SKM-1 (cell line): Measurements from ENCODE around the gene NDFIP2.
"Not testable (repeated sequence)": the region's sequence is repeated elsewhere in the genome, so short reads cannot be mapped to it uniquely, and the experiment has no call there.

Source experiments
- DNase-seq: peaks from one replicate; lab custom pipeline; 2025; ENCODE audit not compliant: unreplicated experiment; lab: John Stamatoyannopoulos, UW

The NDFIP2 gene

DNA sequence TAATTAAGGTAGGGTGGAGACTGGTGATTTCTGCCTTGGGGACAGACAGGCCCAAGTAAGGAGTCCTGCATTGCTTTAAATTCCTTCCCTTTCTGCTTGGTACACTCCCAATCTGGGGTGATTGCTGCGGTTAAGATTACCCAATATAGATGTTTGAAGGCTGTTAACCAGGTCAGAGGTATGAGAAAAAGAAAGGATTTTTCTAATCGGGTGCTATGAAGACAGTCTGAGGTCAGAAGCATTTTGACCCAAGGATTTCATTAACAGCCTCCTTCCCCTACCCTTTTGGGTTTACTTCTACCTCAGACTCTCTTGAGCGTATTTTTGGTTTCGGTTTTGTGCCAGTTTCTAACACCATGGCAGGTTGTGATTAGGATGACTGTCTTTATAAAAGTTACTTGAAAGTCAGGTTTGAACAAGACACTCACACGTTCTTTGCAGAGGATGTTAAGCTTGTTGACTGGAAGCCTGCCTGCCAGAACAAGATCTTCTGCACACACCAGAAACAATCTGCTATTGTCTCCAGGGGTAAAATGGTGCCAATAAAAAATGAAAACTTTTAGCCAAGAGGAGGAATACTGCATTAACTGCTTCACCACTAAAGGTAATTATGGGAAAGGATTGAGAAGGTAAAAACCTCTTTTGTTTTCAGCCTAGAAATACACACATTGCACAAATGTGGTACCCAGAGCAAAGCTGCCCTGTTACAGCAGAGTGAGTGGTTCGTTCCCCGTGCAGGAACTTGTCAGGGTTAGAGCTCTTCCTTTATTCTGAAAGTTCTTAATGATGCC, 108.8 kb downstream of the NDFIP2 start:
- peak; percentile 3 for DNase-seq

DNA sequence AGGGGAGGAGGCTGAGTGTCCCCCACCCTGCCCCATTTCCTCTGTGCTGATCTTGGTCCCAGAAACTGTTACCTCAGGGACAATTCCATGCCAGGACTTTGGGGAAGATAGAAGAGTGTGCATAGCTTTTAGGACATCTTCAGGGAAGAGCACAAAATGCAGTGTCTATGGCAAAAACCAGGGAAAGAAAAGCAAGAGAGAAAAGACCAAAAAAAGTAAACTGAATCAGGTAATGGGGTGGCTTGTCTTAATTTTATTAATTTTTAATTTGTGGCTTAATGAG, 109.4 kb downstream of the NDFIP2 start:
- DNase-seq, result no peak

DNA sequence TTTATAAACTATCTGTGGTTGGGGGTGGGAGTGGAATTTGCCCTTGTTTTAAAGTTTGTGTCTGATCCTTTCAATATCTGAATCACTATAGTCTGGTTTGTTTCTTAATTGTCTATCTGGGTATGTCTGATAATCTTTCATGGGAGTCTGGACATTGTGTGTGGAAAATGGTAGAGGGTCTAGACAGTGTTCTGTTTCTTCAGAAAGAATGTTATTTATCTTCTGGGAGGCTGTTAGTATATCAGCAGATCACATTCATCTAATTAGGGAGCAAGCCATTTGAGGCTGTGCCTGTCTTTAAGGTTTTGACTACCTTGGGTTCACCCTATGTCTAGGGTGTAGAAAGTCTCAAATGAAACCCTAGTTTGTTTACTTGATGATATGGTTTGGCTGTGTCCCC, 110.5 kb downstream of the NDFIP2 start:
- no peak for DNase-seq

DNA sequence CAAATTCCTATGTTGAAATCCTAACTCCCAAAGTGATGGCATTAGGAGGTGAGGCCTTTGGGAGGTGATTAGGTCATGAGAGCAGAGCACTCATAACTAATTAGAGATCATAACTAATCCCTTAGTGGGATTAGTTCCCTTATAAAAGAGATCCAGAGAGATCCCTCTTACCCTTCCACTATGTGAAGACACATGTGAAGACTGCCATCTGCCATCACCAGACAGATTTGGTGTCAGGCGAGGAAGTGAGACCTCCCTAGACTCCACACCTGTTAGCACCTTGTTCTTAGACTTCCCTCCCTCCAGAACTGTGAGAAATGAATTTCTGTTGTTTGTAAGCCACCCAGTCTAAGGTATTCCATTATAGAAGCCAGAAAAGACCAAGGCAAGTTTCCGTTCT, 112.2 kb downstream of the NDFIP2 start:
- no peak for DNase-seq

DNA sequence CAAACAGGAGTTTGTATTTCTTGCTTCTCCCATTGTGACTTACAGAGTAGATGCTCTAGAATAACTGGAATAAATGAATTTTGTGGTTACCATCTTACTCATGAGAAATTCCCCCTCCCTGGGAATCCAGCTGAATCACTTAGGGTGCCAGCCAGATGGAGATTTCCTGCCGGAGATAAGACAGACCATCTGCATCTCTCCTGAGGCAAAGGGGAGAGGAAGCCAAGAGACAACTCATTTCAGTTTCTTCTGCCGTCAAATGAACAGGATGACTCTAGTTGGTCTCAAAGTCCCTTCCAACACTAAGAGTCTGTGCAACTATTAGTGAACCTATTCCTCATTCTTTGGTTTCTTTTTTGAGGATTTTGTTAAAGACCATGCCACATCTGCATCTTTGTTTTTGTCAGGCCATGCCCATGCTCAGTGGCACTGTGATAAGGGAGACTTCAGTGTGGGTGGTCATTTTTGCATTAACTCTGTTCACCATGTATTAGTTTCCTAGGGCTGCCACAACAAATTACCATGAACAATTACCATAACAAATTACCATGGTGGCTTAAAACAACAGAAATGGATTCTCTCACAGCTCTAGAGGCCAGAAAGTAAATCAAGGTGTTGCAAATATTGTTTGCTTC, 112.8 kb downstream of the NDFIP2 start:
- DNase-seq, result no peak

DNA sequence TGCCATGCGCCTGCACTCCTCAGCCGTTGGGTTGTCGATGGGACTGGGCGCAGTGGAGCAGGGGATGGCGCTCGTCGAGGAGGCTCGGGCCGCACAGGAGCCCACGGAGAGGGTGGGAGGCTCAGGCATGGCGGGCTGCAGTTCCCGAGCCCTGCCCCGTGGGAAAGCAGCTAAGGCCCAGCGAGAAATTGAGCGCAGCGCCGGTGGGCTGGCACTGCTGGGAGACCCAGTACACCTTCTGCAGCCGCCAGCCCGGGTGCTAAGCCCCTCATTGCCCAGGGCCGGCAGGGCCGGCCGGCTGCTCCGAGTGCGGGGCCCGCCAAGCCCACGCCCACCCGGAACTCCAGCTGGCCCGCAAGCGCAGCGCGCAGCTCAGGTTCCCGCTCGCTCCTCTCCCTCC, 119.2 kb downstream of the NDFIP2 start:
- DNase-seq, result not testable (repeated sequence)

DNA sequence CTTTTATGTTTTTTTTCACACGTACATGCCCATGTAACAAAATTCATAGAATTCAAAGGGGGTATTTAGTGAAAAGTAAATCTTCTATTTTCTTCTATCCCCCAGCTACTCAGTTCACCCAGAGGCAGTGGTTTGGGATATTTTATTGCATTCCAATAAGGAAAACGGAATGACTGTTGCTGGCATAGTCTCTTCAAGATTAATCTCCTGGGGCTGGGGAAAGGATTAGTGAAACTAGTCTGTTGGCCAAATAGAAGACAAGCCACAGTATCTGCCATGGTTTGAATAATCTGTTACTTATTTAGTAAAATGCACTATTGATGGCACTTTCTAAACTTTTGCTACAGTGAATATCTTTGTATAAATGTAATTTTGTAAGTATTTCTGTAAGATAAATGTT, 122.0 kb downstream of the NDFIP2 start:
- no peak for DNase-seq

DNA sequence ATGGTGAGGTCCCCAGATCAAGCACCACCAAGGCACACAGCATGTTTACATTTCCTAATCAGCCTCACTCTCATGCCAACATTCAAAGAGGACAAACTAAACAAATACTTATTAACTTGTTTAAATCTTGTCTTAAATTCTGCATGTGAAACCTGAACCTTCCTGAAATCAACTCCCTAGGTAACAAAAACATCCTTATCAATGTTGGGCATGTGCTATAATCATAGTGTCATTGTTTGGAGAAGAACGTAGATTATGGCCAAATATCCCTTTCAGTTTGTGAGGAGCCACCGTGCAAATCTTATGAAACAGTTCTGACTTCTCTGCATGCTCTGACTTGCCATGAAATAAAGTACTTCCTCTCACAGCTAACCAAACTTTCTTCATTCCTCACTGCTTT, 123.8 kb downstream of the NDFIP2 start:
- peak; percentile 73 for DNase-seq
